Mucosa of descending colon (tissue), 3 donors: ENCODE data around the gene AZIN2. TPM values are rescaled to one million over a fixed set of nuclear protein-coding genes. Genes with fewer than 3 reads are reported as not detected.
A peak's percentile ranks its signal among the peaks of the same experiment; 100 is the strongest.

Experiments used
- ATAC-seq: fragments of 200-7000 bp; cut with Tn5 transposase; one replicate; pipeline ENCODE4 v1.9.1; 2020; ENCODE audit warnings: mild to moderate bottlenecking, moderate library complexity
- DNase-seq, 3 donors: peaks; one replicate each; pipeline ENCODE4 v3.0.0-alpha.2; 2020
- H3K36me3 ChIP-seq: fragments of 200-600 bp; one replicate; pipeline ENCODE4 v1.8.0; 2021; ENCODE audit warnings: low read depth, mild to moderate bottlenecking
- H3K4me1 ChIP-seq: fragments of 200-600 bp; one replicate; pipeline ENCODE4 v1.8.0; 2021; ENCODE audit warnings: low read depth, mild to moderate bottlenecking
- H3K4me3 ChIP-seq: fragments of 200-600 bp; one replicate; pipeline ENCODE4 v1.8.0; 2021; ENCODE audit warnings: mild to moderate bottlenecking
- H3K9me3 ChIP-seq: fragments of 200-600 bp; one replicate; pipeline ENCODE4 v1.8.0; 2021; ENCODE audit warnings: mild to moderate bottlenecking
- CTCF ChIP-seq: fragments of 200-600 bp; IDR thresholded peaks from one replicate; pipeline ENCODE4 v1.8.0; 2022; ENCODE audit warnings: antibody characterized with exemption, mild to moderate bottlenecking
- intact Hi-C, 2 donors: fragments of 100-400 bp; cut with DNase I in 1 of 2; cut with micrococcal nuclease in 1 of 2; formaldehyde crosslinking; loops; one replicate each; pipeline versions ENCODE4 v1.11.0 to v1.11.1; 2022; cut with DNase I, micrococcal nuclease
- total RNA-seq, 3 donors: library from RNA; stranded (reverse); fragmentation: NEBNext Ultra II Directional in 2 of 3; extraction: Animal tissue kit (Norgen Biotek cat#: 25700) in 2 of 3; gene quantifications; one replicate each; pipeline versions ENCODE4 v1.2.1 to v1.2.4, GENCODE V29; 2021 to 2023
- donor health status: DM: no; HTN: no; CAD: no; lungs with moderate emphysema.
- donor health status: DM: no; HTN: no; CAD: no.
- donor health status: DM: no; HTN: yes; CAD: no.

AZIN2 gene
- total RNA-seq, 3 donors from 2014 or later: 13.8 to 36.5 (median 19.0) TPM

DNA sequence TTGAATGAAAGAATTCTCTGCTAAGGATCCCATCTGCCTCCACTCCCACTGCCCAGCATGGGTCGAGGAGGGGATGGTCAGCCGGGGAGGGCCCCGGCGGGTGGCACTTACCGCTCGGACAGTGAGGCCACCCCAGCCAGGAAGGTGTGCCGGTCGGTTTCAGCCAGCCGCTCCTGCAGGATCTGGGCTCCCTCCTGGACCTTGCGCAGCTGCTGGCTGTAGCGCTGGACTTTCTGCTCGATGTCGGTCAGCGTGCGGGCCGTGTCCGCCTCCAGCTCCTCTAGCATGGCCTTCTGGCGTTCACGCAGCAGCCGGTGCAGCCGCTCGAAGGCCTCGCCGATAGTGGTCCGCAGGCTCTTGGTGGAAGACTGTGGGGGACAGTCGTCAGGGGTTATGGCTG is 78.6 kb downstream of the AZIN2 start:
- ATAC-seq: no peak
- Histone ChIP-seq H3K9me3 (no peaks in the 10 kb centered on the region), H3K4me3 (no peak overlapping the region), H3K36me3 (no peaks in the 10 kb centered on the region), H3K4me1 (no peaks in the 10 kb centered on the region)
- no peak for TF ChIP-seq CTCF
- no peak for DNase-seq
- intact Hi-C loops: no loop called here

DNA sequence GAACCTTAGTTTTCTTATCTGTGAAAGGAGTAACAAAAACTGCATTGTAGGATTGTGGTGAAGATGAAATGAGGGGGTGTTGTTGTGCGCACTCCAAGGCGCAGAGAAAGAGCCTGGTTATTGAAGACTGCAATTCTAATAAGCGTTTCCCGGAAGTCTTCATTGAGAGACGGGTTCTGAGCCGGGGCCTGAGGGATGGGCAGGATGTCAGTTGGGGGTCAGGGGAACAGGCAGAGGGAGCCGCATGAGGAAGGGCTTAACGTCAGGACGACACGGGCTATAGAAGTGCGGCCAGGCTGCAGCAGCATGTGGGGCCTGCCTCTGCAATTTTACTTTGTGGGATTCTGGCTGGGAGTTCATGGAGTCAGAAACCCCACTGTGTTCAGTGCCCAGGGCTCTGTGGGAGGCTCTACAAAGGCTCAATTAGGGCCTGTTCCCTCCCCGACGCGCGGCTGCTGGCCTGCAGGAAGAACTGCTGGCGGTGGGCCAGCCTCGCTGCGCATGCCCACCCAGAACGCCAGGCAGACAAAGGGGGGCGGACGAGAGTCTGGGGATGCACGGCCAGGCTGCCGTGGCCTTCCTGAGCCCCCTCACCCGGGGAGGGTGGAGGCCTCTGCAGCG is 80.2 kb downstream of the AZIN2 start:
- ATAC-seq (no peak), DNase-seq (peak in 1 of 3 donors; percentile 17)
- intact Hi-C loops: no loop called here
- no peaks in the 10 kb centered on the region for H3K9me3 ChIP-seq
- no peak for TF ChIP-seq CTCF
- H3K36me3 ChIP-seq: no peaks in the 10 kb centered on the region
- no peak overlapping the region for H3K4me3 ChIP-seq
- H3K4me1 ChIP-seq: no peaks in the 10 kb centered on the region

DNA sequence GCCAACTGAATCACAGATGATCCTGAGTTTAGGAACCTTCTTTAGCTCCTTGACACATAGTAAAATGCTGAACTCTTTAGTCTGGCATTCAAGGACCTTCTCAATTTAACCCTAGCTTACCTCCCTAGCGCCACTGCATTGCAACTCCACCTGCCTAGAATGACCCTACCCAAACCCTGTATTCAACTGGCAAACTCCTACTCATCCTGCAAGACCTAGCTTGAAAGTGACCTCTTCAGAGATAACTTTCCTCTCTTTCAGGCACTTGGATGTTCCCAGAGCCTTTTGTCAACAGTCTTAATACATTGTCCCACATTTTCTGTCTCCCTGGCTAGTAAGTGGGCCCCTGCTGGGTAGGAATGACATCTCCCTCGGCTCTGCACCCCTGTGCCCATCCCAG is 81.2 kb downstream of the AZIN2 start:
- DNase-seq (no peak), ATAC-seq (no peak)
- intact Hi-C loops: no loop called here
- no peak for TF ChIP-seq CTCF
- Histone ChIP-seq H3K36me3 (no peaks in the 10 kb centered on the region), H3K4me1 (no peaks in the 10 kb centered on the region), H3K4me3 (no peak overlapping the region), H3K9me3 (no peaks in the 10 kb centered on the region)

DNA sequence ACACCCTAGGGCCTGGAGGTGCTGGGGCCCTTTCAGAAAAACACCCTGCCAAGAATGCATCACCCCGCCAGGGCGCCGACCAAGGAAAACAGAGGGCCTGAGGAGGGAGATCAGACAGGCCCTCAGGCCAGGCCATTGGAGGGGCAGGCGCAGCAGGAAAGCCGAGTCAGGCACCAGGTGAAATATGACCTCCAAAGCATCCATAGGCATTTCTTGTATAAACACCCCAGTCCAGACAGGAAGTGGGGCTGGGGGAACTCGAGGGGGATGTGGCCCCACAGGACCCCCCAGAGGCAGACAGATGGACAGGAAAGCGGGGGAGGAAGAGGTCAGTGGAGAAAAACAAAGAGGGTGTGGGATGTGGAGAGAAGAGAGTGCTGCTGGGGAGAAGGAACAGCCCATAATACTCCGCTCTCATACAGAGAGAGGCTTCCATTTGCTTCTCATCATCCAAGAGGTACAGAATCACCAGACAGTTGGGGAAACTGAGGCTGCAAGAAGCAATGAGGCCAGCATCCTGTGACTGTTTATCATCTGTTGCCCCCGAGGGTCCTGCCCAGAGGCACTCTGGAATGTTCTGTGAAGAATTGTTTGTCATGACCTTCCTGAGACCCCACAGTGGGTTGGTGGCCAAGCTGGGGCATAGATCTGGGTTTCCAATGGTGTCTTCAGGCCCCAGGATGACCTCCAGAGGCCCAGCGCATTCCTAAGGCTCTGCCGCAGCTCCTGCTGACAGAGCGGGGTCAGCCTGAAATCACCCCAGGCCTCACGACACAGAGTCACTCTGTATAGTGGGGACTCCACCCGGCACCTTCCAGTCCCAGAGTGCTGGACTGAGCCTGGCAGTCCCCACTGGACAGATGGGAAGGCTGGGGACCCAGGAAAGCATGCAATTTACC is 82.9 kb downstream of the AZIN2 start:
- H3K9me3 ChIP-seq: no peaks in the 10 kb centered on the region
- H3K36me3 ChIP-seq: no peaks in the 10 kb centered on the region
- no peak for ATAC-seq
- no peak overlapping the region for H3K4me3 ChIP-seq
- DNase-seq: no peak
- no peak for TF ChIP-seq CTCF
- intact Hi-C loops: no loop called here
- no peaks in the 10 kb centered on the region for H3K4me1 ChIP-seq

GRCh38 chr1:33165209-33165608 is 84.3 kb downstream of the AZIN2 start:
- DNase-seq (no peak), ATAC-seq (no peak)
- TF ChIP-seq CTCF: no peak
- Histone ChIP-seq H3K36me3 (no peaks in the 10 kb centered on the region), H3K4me1 (no peaks in the 10 kb centered on the region), H3K9me3 (no peaks in the 10 kb centered on the region), H3K4me3 (no peak overlapping the region)
- intact Hi-C loops: no loop called here
